IMR-90 (cell line): ENCODE measurements around the gene NDUFAF2. TPM values are rescaled to one million over a fixed set of nuclear protein-coding genes. Genes with fewer than 3 reads are reported as not detected.
"Not testable (repeated sequence)": the region's sequence is repeated elsewhere in the genome, so short reads cannot be mapped to it uniquely, and the experiment has no call there.

Source experiments
- ATAC-seq: fragments of 200-7000 bp; cut with Tn5 transposase; 2 replicates; pipeline ENCODE4 v1.9.1; 2020; ENCODE audit warnings: low read depth, mild to moderate bottlenecking, moderate library complexity
- BruUV-seq: library from RNA; stranded (reverse); fragments of 400-500 nt; replicated peaks from 2 replicates; lab custom pipeline; 2021; lab: Mats Ljungman, UMichigan
- CTCF ChIA-PET: fragments of 300-600 bp; formaldehyde crosslinking; extraction: SDS; loops from one replicate; lab custom pipeline; 2021; ENCODE audit warnings: antibody characterized with exemption; lab: Yijun Ruan, JAX
- POLR2A ChIA-PET: fragments of 300-600 bp; sonication (Branson Sonifier 250); formaldehyde crosslinking; loops from one replicate; lab custom pipeline; 2022; ENCODE audit warnings: antibody characterized with exemption; ENCODE audit not compliant: unreplicated experiment; lab: Charles Lee
- DNase-seq: peaks from one replicate; pipeline ENCODE4 v3.0.0; 2013
- H2AFZ ChIP-seq: replicated peaks from 2 replicates; pipeline ENCODE3; 2013; ENCODE audit warnings: low read length, mild to moderate bottlenecking; ENCODE audit not compliant: poor library complexity
- H2AK5ac ChIP-seq: 2 replicates; pipeline ENCODE4 v1.6.1; 2013; ENCODE audit warnings: low read depth, low read length, inconsistent platforms
- H2AK9ac ChIP-seq: replicated peaks from 2 replicates; pipeline ENCODE3; 2013; ENCODE audit warnings: mild to moderate bottlenecking, low read depth, low read length, moderate library complexity; ENCODE audit not compliant: poor library complexity
- H2BK120ac ChIP-seq: 2 replicates; pipeline ENCODE4 v1.6.1; 2013; ENCODE audit warnings: low read depth, low read length, inconsistent platforms
- H2BK15ac ChIP-seq: 3 replicates; pipeline ENCODE4 v1.6.1; 2013; ENCODE audit warnings: low read depth, low read length, inconsistent platforms
- H2BK20ac ChIP-seq: 2 replicates; pipeline ENCODE4 v1.6.1; 2013; ENCODE audit warnings: low read depth, mild to moderate bottlenecking, inconsistent platforms, low read length, moderate library complexity
- H2BK5ac ChIP-seq: 2 replicates; pipeline ENCODE4 v1.6.1; 2013; ENCODE audit warnings: mild to moderate bottlenecking, low read depth, low read length, inconsistent platforms; ENCODE audit not compliant: poor library complexity, severe bottlenecking
- H3K14ac ChIP-seq: replicated peaks from 2 replicates; pipeline ENCODE4 v1.6.1; 2013; ENCODE audit warnings: low read depth, low read length, inconsistent platforms
- H3K18ac ChIP-seq: 2 replicates; pipeline ENCODE4 v1.6.1; 2013; ENCODE audit warnings: low read depth, low read length, control low read depth
- H3K23ac ChIP-seq: 2 replicates; pipeline ENCODE4 v1.6.1; 2013; ENCODE audit warnings: low read depth, low read length, inconsistent platforms
- H3K27ac ChIP-seq: 2 replicates; pipeline ENCODE4 v1.5.1; 2013; ENCODE audit warnings: mild to moderate bottlenecking, control low read depth, low read length; ENCODE audit not compliant: insufficient read depth
- H3K27me3 ChIP-seq: 2 replicates; pipeline ENCODE4 v1.6.1; 2013; ENCODE audit warnings: low read length; ENCODE audit not compliant: control insufficient read depth, insufficient read depth
- H3K36me3 ChIP-seq: 2 replicates; pipeline ENCODE4 v1.6.1; 2013; ENCODE audit warnings: low read length, mixed read lengths; ENCODE audit not compliant: control insufficient read depth, insufficient read depth
- H3K4ac ChIP-seq: 2 replicates; pipeline ENCODE4 v1.6.1; 2013; ENCODE audit warnings: low read depth, low read length, inconsistent platforms
- H3K4me1 ChIP-seq: 2 replicates; pipeline ENCODE4 v1.6.1; 2013; ENCODE audit warnings: low read length, mixed read lengths; ENCODE audit not compliant: control insufficient read depth, insufficient read depth
- H3K4me2 ChIP-seq: 2 replicates; pipeline ENCODE4 v1.6.1; 2013; ENCODE audit warnings: low read depth, mild to moderate bottlenecking, control low read depth, low read length, moderate library complexity
- H3K4me3 ChIP-seq: 2 replicates; pipeline ENCODE4 v1.5.1; 2013; ENCODE audit warnings: low read depth, mild to moderate bottlenecking, control low read depth, low read length, moderate library complexity; ENCODE audit not compliant: insufficient read depth
- H3K56ac ChIP-seq: 2 replicates; pipeline ENCODE4 v1.6.1; 2013; ENCODE audit warnings: low read length, inconsistent platforms; ENCODE audit not compliant: insufficient read depth; ENCODE audit errors: extremely low read depth
- H3K79me1 ChIP-seq, 2 experiments: 2 replicates each; pipeline ENCODE4 v1.6.1; 2013; ENCODE audit warnings: low read length in 2 of 2, inconsistent platforms in 1 of 2, low read depth in 1 of 2
- H3K9ac ChIP-seq: 2 replicates; pipeline ENCODE4 v1.6.1; 2013; ENCODE audit warnings: low read depth, low read length, control low read depth
- H3K9me1 ChIP-seq: 2 replicates; pipeline ENCODE4 v1.6.1; 2013; ENCODE audit warnings: low read length, inconsistent platforms; ENCODE audit not compliant: insufficient read depth
- H3K9me3 ChIP-seq: 2 replicates; pipeline ENCODE4 v1.6.1; 2013; ENCODE audit warnings: low read length; ENCODE audit not compliant: control insufficient read depth, insufficient read depth
- H4K20me1 ChIP-seq: 2 replicates; pipeline ENCODE4 v1.6.1; 2013; ENCODE audit warnings: low read length, inconsistent platforms; ENCODE audit not compliant: insufficient read depth
- H4K5ac ChIP-seq: 2 replicates; pipeline ENCODE4 v1.6.1; 2013; ENCODE audit warnings: mild to moderate bottlenecking, low read depth, low read length, control low read depth
- H4K8ac ChIP-seq, 2 experiments: 2 replicates each; pipeline ENCODE4 v1.6.1; 2013; ENCODE audit warnings: low read depth in 2 of 2, low read length in 2 of 2, control low read depth in 1 of 2, inconsistent platforms in 1 of 2
- H4K91ac ChIP-seq: 2 replicates; pipeline ENCODE4 v1.6.1; 2013; ENCODE audit warnings: low read depth, low read length, inconsistent platforms; ENCODE audit not compliant: insufficient read depth
- WGBS, 2 experiments: methylation state at CpG; one replicate each; pipeline versions ENCODE4 v1.1.5 to v1.1.7; 2013; ENCODE audit warnings: missing lambda C conversion rate in 2 of 2; ENCODE audit not compliant: insufficient read length in 1 of 2; ENCODE audit errors: extremely low coverage in 2 of 2; 5-methylcytosine and 5-hydroxymethylcytosine counted together
- dilution Hi-C: fragments of 300-500 bp; cut with HindIII; formaldehyde crosslinking; loops from one replicate; pipeline ENCODE4 v1.14.3; 2018; ENCODE audit warnings: low sequenced_read_pairs; ENCODE audit not compliant: unreplicated experiment
- in situ Hi-C: fragments of 300-500 bp; cut with MboI; formaldehyde crosslinking; loops from 3 replicates; pipeline ENCODE4 v1.14.3; 2019; ENCODE audit warnings: low sequenced_read_pairs, inconsistent platforms, mixed read lengths
- intact Hi-C: fragments of 100-400 bp; cut with micrococcal nuclease; formaldehyde crosslinking; loops from 2 replicates; pipeline ENCODE4 v1.10.0; 2022
- polyA plus RNA-seq, 3 experiments: library from polyadenylated mRNA; depleted of rRNA; stranded (reverse); fragments of >200 nt; gene quantifications; 2 replicates each; pipeline ENCODE4 v1.2.3, GENCODE V29; 2012; ENCODE audit warnings: low replicate concordance in 1 of 3
- total RNA-seq: library from RNA; depleted of rRNA; stranded (reverse); fragments of >200 nt; gene quantifications from 2 replicates; pipeline ENCODE4 v1.2.3, GENCODE V29; 2012

The NDUFAF2 gene
- total and polyA plus RNA-seq, 2 of the 4 experiments (the other 2 are of a cell fraction), result 11.8 to 24.7 TPM

DNA sequence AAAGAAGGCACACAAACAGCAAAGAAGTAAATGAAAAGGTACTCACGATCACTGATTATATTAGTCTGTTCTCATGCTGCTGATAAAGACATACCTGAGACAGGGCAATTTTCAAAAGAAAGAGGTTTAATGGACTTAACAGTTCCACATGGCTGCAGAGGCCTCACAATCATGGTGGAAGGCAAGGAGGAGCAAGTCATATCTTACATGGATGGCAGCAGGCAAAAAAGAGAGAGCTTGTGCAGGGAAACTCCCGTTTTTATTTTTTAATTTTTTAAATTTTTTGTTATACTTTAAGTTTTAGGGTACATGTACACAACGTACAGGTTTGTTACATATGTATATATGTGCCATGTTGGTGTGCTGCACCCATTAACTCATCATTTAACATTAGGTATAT lies 37.1 kb downstream of the NDUFAF2 start:
- H2AFZ ChIP-seq, H3K4ac ChIP-seq, H3K4me3 ChIP-seq, POLR2A ChIA-PET, dilution Hi-C loops, ATAC-seq, H3K4me1 ChIP-seq, H3K9ac ChIP-seq, H4K20me1 ChIP-seq, H2BK20ac ChIP-seq, H2BK120ac ChIP-seq, H3K23ac ChIP-seq, H3K36me3 ChIP-seq, DNase-seq, H3K14ac ChIP-seq, H3K27me3 ChIP-seq, H2BK15ac ChIP-seq, intact Hi-C loops, H3K9me3 ChIP-seq, BruUV-seq, H2BK5ac ChIP-seq, H3K56ac ChIP-seq, H3K4me2 ChIP-seq, H3K18ac ChIP-seq, in situ Hi-C loops, H4K5ac ChIP-seq, H3K9me1 ChIP-seq, H2AK9ac ChIP-seq, H4K8ac ChIP-seq, H2AK5ac ChIP-seq, H4K91ac ChIP-seq, H3K27ac ChIP-seq: not testable (repeated sequence)
- CTCF ChIA-PET, result interaction anchor here (0.6 kb wide), 1 partner anchor 253 kb away, joined by 3 read pairs; no protein-coding TSS in a partner anchor
- WGBS, 2 experiments, result 100% methylated on average over 1 of the region's 3 CpGs; no CpG with 5 or more reads in 1 of the 2 experiments
- H3K79me1 ChIP-seq, result peaks cover 10 to 22% of the 10 kb centered on the region in 2 experiments
